Activated CD4-positive, CD25-positive, alpha-beta regulatory T cell (primary cell): ENCODE data around the gene FAT1.

Experiments used
- DNase-seq, 4 experiments: peaks; one replicate each; lab custom pipeline; 2025; lab: John Stamatoyannopoulos, UW

The FAT1 gene

DNA sequence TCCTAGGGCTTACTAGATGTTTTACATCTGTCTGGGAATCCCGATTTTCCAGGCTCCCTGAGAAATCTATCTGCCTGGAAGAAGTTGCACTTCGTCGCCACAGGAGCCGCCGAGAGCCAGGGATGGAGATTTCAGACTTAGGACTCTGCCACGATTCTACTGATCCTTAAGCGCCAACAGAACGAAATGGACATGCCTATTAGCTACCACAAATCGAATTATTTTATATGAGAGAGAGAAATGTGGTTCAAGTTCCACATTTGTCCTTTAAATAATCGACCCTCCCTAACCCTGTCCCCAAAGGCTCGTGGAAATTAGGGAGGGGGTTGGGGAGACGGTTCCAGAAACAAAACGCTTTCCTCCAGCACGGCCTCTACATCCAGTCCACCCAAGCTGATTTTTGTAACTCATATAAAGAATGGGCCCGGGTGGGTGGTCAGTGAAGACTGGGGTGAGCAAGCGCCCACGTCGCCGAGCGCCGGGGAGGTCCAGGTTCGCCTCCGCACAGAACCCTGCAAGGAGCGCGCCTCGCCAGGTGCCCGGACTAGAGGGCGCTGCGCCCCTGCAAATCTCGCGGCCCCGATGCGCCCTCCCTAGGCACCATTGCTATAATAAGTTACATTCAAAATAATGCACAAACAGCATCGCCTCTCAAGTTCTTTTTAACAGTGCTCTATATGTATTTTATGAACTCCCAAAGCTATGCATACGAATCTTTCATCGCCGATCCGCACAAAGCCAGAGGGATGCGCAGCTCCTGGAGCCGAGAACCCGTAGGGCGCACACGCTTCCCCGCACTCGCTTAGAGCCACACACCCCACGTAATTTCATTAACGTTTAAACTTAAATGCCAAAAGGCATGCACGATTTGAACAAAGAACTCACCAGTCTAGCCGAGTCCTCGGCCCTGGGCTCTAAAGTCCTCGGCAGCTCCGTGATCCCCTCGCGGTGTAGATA is 2.1 kb upstream of the FAT1 start:
- no peak for DNase-seq

GRCh38 chr4:186724864-186725468 is 1.3 kb upstream of the FAT1 start:
- no peak for DNase-seq

GRCh38 chr4:186724058-186724863 is 605 bp upstream of the FAT1 start:
- DNase-seq, result no peak

DNA sequence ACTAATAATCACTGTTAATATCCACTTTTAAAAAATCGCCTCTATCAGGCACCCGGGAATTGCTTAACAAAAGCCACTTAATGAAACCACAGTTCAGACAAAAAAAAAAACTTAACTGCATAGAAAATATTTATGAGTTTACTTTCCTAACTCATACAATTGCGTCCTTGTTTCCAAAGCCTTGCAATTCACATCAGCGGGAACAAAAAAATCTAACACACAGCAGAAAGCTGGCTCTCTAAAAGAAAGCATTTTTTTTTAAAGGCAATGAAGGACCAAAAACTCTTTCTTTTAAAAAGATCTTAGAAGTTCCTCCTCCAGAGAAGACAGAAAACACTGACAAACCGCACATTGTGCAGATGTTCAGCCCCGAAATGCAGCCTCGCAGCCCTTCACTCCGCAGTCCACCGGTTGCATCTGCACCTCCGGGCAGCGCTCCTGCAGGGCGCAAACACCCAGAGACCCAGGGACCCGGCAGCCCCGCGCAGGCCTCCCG is 812 bp downstream of the FAT1 start:
- no peak for DNase-seq

DNA sequence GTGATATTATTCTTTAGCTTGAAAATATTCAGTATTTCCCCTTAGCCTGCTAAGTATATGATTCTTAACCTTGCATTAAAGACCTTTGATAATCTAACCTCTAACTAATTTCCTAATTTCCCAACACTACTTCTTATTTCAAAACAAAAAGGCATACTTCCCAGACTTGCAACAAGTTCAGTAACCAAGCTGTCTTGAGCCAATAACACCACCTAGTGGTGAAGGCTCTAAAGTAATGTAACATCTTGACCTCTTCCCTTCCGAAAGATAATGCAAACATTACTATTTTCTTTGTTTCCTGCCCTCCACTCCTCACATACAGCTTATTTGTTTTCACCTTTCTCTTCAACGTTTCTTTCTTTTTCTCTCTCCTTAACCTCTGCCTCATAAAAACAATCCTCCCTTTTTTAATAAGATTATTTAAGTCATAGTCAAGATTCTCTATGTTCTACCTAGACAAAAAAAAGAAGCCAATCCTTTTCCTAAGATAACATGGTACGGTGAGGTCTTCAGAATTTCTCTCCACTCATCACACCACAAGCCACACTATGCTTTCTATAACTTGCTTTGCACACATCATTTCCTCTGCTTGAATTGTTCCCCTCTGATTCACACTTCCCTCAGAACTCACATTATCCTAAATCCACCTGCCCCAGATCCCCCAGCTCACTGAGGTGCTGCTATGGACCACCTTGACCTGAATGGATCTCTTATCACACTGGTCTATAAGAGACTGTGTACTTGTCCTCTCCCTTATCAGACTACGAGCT is 3.5 kb downstream of the FAT1 start:
- no peak for DNase-seq

GRCh38 chr4:186717556-186717955 is 6.1 kb downstream of the FAT1 start:
- no peak for DNase-seq

DNA sequence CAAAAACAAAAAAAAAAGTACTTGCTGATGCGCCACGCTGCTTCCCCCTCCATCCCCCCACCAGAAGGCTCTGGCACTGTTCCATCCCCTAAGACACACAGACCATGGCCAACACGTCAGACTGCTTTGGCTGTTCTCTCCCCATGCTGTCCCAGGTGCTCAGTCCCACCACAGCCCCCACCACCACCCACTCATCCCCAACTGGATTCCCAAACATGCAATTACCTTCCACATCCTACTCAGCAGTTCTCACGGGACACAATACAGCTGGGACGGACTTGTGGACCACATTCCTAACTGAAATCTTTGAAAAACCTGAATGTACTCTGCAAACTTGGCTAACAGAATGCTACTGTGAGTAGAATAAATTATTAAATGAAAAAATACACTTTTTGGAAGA is 8.6 kb downstream of the FAT1 start:
- no peak for DNase-seq

- no peak for DNase-seq
These were observed 9.5 kb downstream of the FAT1 start for GRCh38 chr4:186714006-186714675.

DNA sequence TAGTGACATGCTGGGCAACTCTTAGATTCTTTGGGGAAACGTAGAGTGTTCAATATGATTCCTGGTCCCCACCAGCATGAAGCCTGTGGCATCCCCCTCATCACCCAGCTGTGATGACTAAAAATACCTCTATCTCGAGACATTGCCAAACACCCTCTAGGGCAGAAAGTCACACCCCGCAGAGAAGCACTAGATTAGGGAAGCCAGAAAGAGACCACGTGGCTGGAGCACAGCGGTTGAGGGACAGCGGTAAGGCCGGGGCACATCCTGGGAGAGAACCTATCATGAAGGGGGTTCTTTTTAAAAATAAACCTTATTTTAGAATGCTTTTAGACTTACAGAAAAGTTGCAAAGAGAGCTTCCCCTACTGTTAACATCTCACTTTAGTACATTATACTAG is 11.0 kb downstream of the FAT1 start:
- no peak for DNase-seq

DNA sequence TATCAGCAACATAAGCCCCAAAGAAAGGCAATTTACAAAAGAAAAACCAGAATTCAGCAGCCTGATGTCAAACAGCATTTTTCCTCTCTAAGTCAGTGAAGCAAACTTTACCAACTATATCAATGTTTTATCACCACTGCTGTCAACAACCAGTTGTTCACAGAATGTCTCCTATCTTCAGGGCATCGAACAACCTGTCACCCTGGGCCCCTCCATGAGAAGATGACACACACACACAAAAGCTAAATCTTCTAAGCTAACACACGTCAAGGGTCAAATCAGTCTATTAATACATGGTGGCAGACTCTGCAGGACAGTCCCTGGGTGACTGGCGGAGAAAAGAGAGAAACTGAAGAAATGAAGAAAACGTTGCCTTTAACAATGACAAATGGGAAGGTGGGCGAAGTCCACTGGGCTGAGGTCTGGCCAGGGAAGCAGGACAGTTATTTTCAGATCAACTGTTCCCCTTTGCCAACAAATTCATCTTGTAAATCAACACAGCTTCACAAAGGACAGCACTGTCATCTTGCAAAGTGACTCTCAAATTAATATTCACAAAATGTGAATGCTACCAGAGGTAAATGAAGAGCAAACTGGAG is 13.0 kb downstream of the FAT1 start:
- DNase-seq, result no peak

DNA sequence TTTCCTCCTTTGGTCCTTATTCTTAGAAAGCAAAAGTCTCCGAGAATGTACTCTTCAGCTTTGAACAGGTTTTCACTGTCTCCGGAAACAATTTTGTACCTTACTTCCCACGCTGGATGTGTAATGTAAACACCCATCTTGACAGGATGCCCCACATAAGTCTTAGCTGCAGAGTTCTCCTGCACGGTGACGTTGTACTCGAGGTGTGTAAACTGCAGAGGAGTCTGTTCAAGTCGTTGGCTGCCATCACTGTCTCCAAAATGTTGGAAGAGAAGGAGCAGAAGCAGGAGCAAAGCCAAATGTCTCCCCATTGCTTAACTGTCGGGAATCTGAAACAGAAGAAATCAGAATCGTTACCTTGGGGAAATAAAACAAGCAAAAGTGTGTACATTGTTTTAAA is 14.1 kb downstream of the FAT1 start:
- DNase-seq, result no peak

DNA sequence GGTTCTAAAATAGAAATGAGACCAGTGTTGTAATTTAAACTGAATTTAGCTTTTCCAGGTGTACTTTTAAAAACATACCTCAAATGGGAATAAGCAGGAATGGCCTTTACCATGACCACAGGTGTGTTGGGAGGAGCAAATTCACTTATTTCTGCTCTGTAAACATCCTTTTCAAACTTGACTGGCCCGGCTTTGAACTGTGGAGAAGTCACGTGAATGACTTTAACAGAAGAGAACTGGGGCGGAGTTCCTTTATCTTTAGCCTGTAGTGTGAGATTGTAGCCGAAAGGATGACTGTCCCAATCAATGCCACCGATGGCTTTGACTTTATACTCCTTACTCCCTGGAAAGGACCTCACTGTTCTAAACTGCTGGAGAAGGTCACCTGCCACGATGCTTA is 15.1 kb downstream of the FAT1 start:
- no peak for DNase-seq

DNA sequence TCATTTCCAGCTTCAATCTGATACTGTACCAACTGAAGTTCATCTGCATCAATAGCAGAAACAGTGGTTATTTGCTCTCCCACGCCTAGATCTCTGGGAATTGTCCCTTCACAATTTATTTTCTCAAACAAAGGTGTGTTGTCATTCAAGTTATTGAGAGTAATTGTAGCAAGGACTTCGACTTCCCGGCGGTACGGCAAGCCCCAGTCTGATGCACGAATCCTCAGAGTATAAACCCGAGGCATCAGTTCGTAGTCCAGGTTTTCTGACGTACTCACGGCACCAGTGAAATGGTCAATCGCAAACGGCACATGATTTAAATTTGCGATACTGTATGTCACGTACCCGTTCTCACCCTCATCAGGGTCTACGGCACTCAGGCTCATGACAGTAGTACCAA is 15.7 kb downstream of the FAT1 start:
- no peak for DNase-seq

DNA sequence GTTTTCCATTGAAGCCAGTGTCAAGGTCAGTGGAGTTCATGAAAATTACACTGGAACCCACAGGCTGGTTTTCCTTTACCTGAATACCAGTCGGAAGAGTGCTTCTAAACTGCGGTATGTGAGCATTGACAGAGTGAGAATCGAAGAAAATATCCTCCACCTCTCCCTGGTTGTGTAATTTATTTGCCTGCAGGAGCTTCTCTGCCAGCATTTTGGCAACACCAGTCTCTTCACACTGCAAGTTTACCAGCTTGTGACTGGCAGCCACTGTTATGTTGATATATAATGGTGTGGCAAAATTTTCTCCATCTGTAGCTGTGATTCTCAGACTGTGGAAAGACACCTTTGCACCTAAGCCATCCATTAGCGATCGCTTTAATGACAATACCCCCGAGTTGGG is 16.1 kb downstream of the FAT1 start:
- no peak for DNase-seq

- no peak for DNase-seq
These were observed 19.6 kb downstream of the FAT1 start for GRCh38 chr4:186704057-186704456.

GRCh38 chr4:186703510-186703909 is 20.1 kb downstream of the FAT1 start:
- DNase-seq, result no peak

- DNase-seq, result no peak
These were observed 20.7 kb downstream of the FAT1 start for GRCh38 chr4:186702940-186703339.

DNA sequence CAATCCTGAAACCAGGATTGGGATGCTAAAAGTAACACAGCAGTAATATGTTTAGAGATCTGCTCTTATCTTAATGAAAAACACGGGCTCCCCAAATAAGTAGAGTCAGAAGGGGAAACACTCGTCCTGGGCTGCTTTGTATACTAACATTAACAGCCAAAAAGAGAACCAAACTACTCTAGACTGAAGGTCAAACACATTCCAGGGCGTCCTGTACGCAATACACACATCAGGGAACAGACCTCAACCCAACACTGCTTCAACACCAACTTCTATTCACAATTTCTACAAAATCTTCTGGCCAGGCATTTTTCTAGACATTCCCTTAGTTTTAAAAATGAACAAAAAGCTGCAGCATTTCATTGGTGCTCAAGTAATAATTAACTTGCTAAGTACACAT is 21.4 kb downstream of the FAT1 start:
- no peak for DNase-seq

DNA sequence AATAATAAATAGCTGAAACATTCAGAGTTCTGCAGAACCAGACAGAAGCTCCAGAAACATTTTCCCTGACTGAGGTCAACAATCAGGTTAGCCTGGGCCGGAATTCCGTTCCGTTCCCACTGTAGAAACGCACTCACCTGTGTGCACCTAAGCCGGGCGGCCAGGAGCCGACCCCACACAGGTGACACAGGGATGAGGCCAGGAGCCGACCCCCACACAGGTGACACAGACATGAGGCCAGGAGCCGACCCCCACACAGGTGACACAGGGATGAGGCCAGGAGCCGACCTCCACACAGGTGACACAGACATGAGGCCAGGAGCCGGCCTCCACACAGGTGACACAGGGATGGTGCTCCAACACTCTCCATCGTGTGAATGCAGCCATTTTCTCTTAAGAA is 21.9 kb downstream of the FAT1 start:
- DNase-seq, result no peak

GRCh38 chr4:186701273-186701672 is 22.4 kb downstream of the FAT1 start:
- DNase-seq, result no peak

DNA sequence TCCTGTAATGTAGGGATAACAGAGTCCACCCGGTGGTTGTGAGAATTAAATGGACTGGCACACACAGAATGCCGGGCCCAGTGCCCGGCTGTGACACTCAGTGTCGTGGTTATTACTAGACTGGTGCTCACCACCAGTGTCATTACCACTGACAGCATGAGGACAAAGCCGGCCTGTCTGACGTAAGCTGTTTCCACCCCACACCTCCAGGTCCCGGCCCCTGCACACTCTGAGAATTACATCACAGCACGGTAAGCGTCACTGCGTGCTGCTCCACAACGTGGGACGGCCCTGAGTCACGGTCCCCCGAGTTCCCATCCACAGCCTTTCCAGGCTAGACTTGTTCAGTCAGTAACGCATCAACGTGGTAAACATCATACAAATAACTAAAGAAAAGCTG is 22.9 kb downstream of the FAT1 start:
- DNase-seq, result no peak
